AG04450 (cell line): ENCODE measurements around the gene NUDT13. TPM values are rescaled to one million over a fixed set of nuclear protein-coding genes. Genes with fewer than 3 reads are reported as not detected.

Source experiments
- CTCF ChIA-PET: fragments of 300-600, 350-600 bp; formaldehyde crosslinking; extraction: SDS; loops from one replicate; lab custom pipeline; 2022; ENCODE audit warnings: antibody characterized with exemption, inconsistent platforms; lab: Charles Lee
- POLR2A ChIA-PET: fragments of 350-600 bp; formaldehyde crosslinking; extraction: SDS; loops from one replicate; lab custom pipeline; 2021; ENCODE audit warnings: antibody characterized with exemption, inconsistent platforms; lab: Yijun Ruan, JAX
- DNase-seq: peaks from one replicate; pipeline ENCODE4 v3.0.0-alpha.2; 2011; ENCODE audit warnings: low read depth, low spot score
- H3K27ac ChIP-seq: one replicate; pipeline ENCODE4 v1.5.1; 2012; ENCODE audit warnings: low read depth, low read length, control low read depth
- H3K27me3 ChIP-seq: one replicate; pipeline ENCODE4 v1.6.0; 2012; ENCODE audit warnings: low read length; ENCODE audit not compliant: control insufficient read depth, insufficient read depth
- H3K4me3 ChIP-seq: 2 replicates; pipeline ENCODE4 v1.5.1; 2011; ENCODE audit warnings: mild to moderate bottlenecking, low read depth, low read length, control low read depth
- H3K9me3 ChIP-seq: 2 replicates; pipeline ENCODE4 v1.5.1; 2012; ENCODE audit warnings: low read length; ENCODE audit not compliant: control insufficient read depth, insufficient read depth
- CTCF ChIP-seq: IDR thresholded peaks from 2 replicates; pipeline ENCODE4 v1.5.1; 2011; ENCODE audit warnings: low read depth, low read length, control low read depth, inconsistent platforms
- polyA plus RNA-seq: library from polyadenylated mRNA; depleted of rRNA; stranded (reverse); fragments of >200 nt; gene quantifications from 2 replicates; pipeline ENCODE4 v1.2.3, GENCODE V29; 2011; rRNA removed
- small RNA-seq: library from RNA; depleted of rRNA; stranded (forward); fragments of <200 nt; gene quantifications from one replicate; pipeline ENCODE3, GENCODE V24; 2012; ENCODE audit warnings: low read depth; ENCODE audit not compliant: insufficient read length

The NUDT13 gene
- polyA plus RNA-seq, 1 experiment, result 1.4 TPM

- no peaks in the 10 kb centered on the region for H3K27me3 ChIP-seq
- no peak for DNase-seq
- POLR2A ChIA-PET, result no interaction called here
- no peaks in the 10 kb centered on the region for H3K9me3 ChIP-seq
- H3K27ac ChIP-seq, result no peak overlapping the region
- no peak for TF ChIP-seq CTCF
- CTCF ChIA-PET, result interaction anchor here (7.8 kb wide), 1 partner anchor 13 kb away, joined by 68 read pairs; no protein-coding TSS in a partner anchor
- no peak overlapping the region for H3K4me3 ChIP-seq
These were observed 62.6 kb downstream of the NUDT13 start for GRCh38 chr10:73172867-73173266.

GRCh38 chr10:73174148-73174925 is 64.1 kb downstream of the NUDT13 start:
- POLR2A ChIA-PET, result no interaction called here
- DNase-seq, result no peak
- no peak overlapping the region for H3K4me3 ChIP-seq
- H3K9me3 ChIP-seq, result no peaks in the 10 kb centered on the region
- TF ChIP-seq CTCF, result no peak
- no peak overlapping the region for H3K27ac ChIP-seq
- CTCF ChIA-PET, result interaction anchor here (7.8 kb wide), 1 partner anchor 15 kb away, joined by 68 read pairs; no protein-coding TSS in a partner anchor
- no peaks in the 10 kb centered on the region for H3K27me3 ChIP-seq

Small RNA genes lying within 50 kb of the gene (small RNA-seq; reads per million reads assigned to genes)
- gene RF00019 (not detected), gene SNORA11F (18.6 reads per million, percentile 78 among the genes with 10 or more reads in this experiment)

Other genes with a start within 250 kb of the NUDT13 start
- gene OIT3, start 216.7 kb upstream of the NUDT13 start, polyA plus RNA-seq, result not detected in 2 replicates
- gene PLA2G12B, start 155.6 kb upstream of the NUDT13 start, polyA plus RNA-seq, result not detected in 2 replicates
- 176 and 245 TPM in 2 replicates for gene P4HA1, start 13.6 kb upstream of the NUDT13 start, polyA plus RNA-seq
- 36.1 and 43.9 TPM in 2 replicates for gene ECD, start 57.6 kb downstream of the NUDT13 start, polyA plus RNA-seq
- gene FAM149B1, start 57.7 kb downstream of the NUDT13 start, polyA plus RNA-seq, result 35.8 and 42.9 TPM in 2 replicates
- 13.1 and 18.7 TPM in 2 replicates for gene DNAJC9, start 136.8 kb downstream of the NUDT13 start, polyA plus RNA-seq
- 67.7 and 77.8 TPM in 2 replicates for gene MRPS16, start 142.2 kb downstream of the NUDT13 start, polyA plus RNA-seq
- gene CFAP70, start 248.4 kb downstream of the NUDT13 start, polyA plus RNA-seq, result 0.16 and 0.24 TPM in 2 replicates